GM19043 (cell line): Measurements from ENCODE around the gene ATG4C.

Experiments used
- ATAC-seq: cut with Tn5 transposase; IDR thresholded peaks from one replicate; pipeline ENCODE4 v1.9.1; 2021; ENCODE audit warnings: low read depth; ENCODE audit not compliant: unreplicated experiment

The ATG4C gene

GRCh38 chr1:62903522-62903921 is 119.6 kb downstream of the ATG4C start:
- ATAC-seq: no peak

GRCh38 chr1:62903982-62904855 is 120.3 kb downstream of the ATG4C start:
- no peak for ATAC-seq

- ATAC-seq: no peak
Observed at GRCh38 chr1:62904856-62905225, 120.9 kb downstream of the ATG4C start.

- ATAC-seq: no peak
Observed at GRCh38 chr1:62905309-62905708, 121.4 kb downstream of the ATG4C start.

- no peak for ATAC-seq
Observed at GRCh38 chr1:62905872-62906271, 121.9 kb downstream of the ATG4C start.

GRCh38 chr1:62906428-62906886 is 122.5 kb downstream of the ATG4C start:
- no peak for ATAC-seq

GRCh38 chr1:62908168-62908695 is 124.3 kb downstream of the ATG4C start:
- ATAC-seq: no peak

GRCh38 chr1:62912028-62912638 is 128.2 kb downstream of the ATG4C start:
- no peak for ATAC-seq
